Ascending aorta (tissue), 2 donors: ENCODE data around the gene KCNG3. TPM values are rescaled to one million over a fixed set of nuclear protein-coding genes. Genes with fewer than 3 reads are reported as not detected.

Source experiments
- DNase-seq, 2 donors: peaks; one replicate each; pipeline ENCODE4 v3.0.0-alpha.2; 2019; ENCODE audit warnings: low spot score in 2 of 2
- H3K27ac ChIP-seq, 2 donors: fragments of 200-600 bp; sonication (generic); one replicate each; pipeline ENCODE4 v1.5.1; 2016 to 2017; ENCODE audit warnings: mild to moderate bottlenecking in 1 of 2
- H3K27me3 ChIP-seq: fragments of 200-600 bp; sonication (generic); one replicate; pipeline ENCODE4 v1.5.1; 2017
- H3K36me3 ChIP-seq, 2 donors: fragments of 200-600 bp; sonication (generic); one replicate each; pipeline ENCODE4 v1.5.1; 2016
- H3K4me1 ChIP-seq, 2 donors: fragments of 200-600 bp; sonication (generic); one replicate each; pipeline ENCODE4 v1.5.1; 2016 to 2017; ENCODE audit warnings: mild to moderate bottlenecking in 1 of 2
- H3K4me3 ChIP-seq, 2 donors: fragments of 200-600 bp; sonication (generic); one replicate each; pipeline ENCODE4 v1.5.1; 2016 to 2017; ENCODE audit warnings: mild to moderate bottlenecking in 1 of 2
- H3K9me3 ChIP-seq, 2 donors: fragments of 200-600 bp; sonication (generic); one replicate each; pipeline ENCODE4 v1.5.1; 2016
- intact Hi-C: fragments of 100-400 bp; cut with DNase I; formaldehyde crosslinking; loops from one replicate; pipeline ENCODE4 v1.15.1; 2023
- total RNA-seq: library from RNA; depleted of rRNA; stranded (reverse); fragments of >200 nt; gene quantifications from one replicate; pipeline ENCODE4 v1.1.0, GENCODE V29; 2016
- TF ChIP-seq, protein P1 (sequence below), 3 experiments: fragments of 200-600 bp in 2 of 3; fragments of 450-650 bp in 1 of 3; sonication (generic) in 2 of 3; IDR thresholded peaks; one replicate each; pipeline ENCODE4 v1.5.1; 2016 to 2019; ENCODE audit warnings: antibody characterized with exemption in 3 of 3, mild to moderate bottlenecking in 1 of 3, moderate library complexity in 1 of 3

Gene KCNG3
- total RNA-seq, 1 donor from 2014 or later: not detected

DNA sequence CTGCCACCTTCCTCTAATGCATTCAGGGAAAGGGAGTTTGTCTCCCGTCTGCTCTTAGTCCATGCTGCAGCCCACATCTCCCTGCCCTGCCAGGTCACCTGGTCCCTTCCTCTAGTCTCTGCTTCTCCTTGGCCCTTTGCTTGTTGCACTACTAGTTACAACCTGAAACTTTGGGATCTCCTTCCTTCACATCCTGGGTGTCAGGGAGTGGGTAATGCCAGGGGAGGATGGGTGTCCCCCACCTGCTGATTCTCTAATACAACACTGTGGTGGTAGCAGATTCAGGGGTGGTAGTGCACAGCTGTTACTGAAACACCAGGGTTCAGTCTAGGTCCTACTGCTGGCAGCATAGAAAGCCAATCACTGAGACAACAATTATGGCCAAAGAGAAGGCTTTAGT is 101.6 kb downstream of the KCNG3 start:
- TF ChIP-seq, protein P1, sequence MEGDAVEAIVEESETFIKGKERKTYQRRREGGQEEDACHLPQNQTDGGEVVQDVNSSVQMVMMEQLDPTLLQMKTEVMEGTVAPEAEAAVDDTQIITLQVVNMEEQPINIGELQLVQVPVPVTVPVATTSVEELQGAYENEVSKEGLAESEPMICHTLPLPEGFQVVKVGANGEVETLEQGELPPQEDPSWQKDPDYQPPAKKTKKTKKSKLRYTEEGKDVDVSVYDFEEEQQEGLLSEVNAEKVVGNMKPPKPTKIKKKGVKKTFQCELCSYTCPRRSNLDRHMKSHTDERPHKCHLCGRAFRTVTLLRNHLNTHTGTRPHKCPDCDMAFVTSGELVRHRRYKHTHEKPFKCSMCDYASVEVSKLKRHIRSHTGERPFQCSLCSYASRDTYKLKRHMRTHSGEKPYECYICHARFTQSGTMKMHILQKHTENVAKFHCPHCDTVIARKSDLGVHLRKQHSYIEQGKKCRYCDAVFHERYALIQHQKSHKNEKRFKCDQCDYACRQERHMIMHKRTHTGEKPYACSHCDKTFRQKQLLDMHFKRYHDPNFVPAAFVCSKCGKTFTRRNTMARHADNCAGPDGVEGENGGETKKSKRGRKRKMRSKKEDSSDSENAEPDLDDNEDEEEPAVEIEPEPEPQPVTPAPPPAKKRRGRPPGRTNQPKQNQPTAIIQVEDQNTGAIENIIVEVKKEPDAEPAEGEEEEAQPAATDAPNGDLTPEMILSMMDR (IDR thresholded peaks at IDR 0.05): no peak
- DNase-seq: no peak
- no peak overlapping the region for H3K27ac ChIP-seq
- no peaks in the 10 kb centered on the region for H3K27me3 ChIP-seq
- no peaks in the 10 kb centered on the region for H3K9me3 ChIP-seq
- no peaks in the 10 kb centered on the region for H3K4me1 ChIP-seq
- no peak overlapping the region for H3K4me3 ChIP-seq
- H3K36me3 ChIP-seq: no peaks in the 10 kb centered on the region
- intact Hi-C loops: no loop called here

Other genes starting within 250 kb of the KCNG3 start
- 35.2 TPM for gene COX7A2L, start 132.8 kb downstream of the KCNG3 start, total RNA-seq
- 59.2 TPM for gene MTA3, start 74.7 kb upstream of the KCNG3 start, total RNA-seq